ENCODE results near the gene MEA1. TPM values are rescaled to one million over a fixed set of nuclear protein-coding genes. Genes with fewer than 3 reads are reported as not detected.
"Not testable (repeated sequence)": the region's sequence is repeated elsewhere in the genome, so short reads cannot be mapped to it uniquely, and the experiment has no call there.

Gene MEA1
- 10 to 100 TPM; 71.0 to 91.9 (median 82.6) TPM for polyA plus RNA-seq (ENCODE audit: insufficient read length in 4 of 4)

DNA sequence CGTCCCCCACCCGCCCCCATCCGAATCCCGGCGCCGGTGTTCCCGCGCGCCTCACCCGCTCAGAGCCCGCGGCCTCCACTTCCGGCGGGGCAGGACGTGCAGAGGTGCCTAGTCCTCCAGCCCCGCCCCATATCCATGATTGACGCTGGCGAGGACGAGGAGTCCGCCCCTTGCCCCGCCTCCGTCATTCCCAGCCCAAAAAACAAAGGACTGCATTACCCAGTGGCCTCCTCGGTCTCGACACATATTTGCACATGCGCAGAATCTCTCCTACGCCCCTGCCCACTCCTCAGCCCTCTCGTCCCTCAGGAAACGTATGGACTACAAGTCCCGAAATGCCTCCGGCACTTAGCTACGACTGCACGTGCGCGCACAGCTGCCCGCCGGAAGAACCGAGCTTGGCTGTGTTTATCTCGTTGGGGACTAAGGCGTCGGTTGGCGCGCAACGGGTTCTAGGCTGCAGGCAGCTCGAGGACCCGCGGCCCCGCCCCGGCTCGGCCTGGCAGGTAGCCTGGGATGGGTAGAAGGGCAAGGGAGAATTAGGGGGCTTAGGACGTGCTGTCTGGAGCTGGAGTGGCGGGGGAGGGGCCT, at the start of gene MEA1, which contains the start of gene KLHDC3:
TSS of gene MEA1 (minus strand) at position 104 of the 591 bp plus-strand sequence. CDS start 133 bp downstream, outside the sequence.
TSS of gene KLHDC3 (plus strand) at position 407 of the 591 bp plus-strand sequence. CDS start 2,944 bp downstream, outside the sequence.
- DNase-seq (ENCODE audit: low read depth in 4 of 4, low spot score in 3 of 4) = peak; percentile 99 to 100 (median 100)

- no peak for DNase-seq (ENCODE audit: low read depth in 4 of 4, low spot score in 3 of 4)
Measured at GRCh38 chr6:43062818-43063217, 49.1 kb upstream of the MEA1 start.

- DNase-seq (ENCODE audit: low read depth in 4 of 4, low spot score in 3 of 4) = no peak
Measured at GRCh38 chr6:43061861-43062260, 48.1 kb upstream of the MEA1 start.

GRCh38 chr6:43060755-43061633, 47.2 kb upstream of the MEA1 start:
- DNase-seq (ENCODE audit: low read depth in 4 of 4, low spot score in 3 of 4) = no peak

GRCh38 chr6:43060034-43060754, 46.4 kb upstream of the MEA1 start:
- peak in 1 of 4 donors; percentile 7 for DNase-seq (ENCODE audit: low read depth in 4 of 4, low spot score in 3 of 4)

- peak; percentile 93 to 98 (median 97) for DNase-seq (ENCODE audit: low read depth in 4 of 4, low spot score in 3 of 4)
Measured at GRCh38 chr6:43059168-43060033, 45.7 kb upstream of the MEA1 start, which contains the start of the genes KLC4 and MRPL2. KLC4 (plus strand) TSS chr6:43059631; CDS start chr6:43061336, 1,705 bp downstream. MRPL2 (minus strand) TSS chr6:43059434; CDS start chr6:43059381, 53 bp downstream.

DNA sequence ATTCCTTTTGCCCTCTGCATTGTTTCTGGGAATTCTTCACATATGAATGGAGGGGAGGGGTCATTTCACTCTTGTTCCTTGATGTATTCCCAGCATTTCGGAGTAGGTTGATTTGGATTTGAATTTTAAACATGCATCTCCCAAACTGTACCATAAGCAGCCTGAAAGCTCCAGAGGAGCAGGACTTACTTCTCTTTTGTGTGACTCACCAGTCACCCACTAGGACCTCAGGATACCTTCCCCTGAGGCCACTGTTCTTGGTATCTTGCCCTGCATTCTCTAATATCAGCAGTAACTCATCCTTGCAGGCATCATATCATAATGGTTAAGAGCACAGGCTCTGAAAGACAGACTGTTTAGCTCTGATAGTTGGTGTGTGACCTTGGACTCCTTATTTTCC, 44.8 kb upstream of the MEA1 start:
- DNase-seq (ENCODE audit: low read depth in 4 of 4, low spot score in 3 of 4) = no peak

- no peak for DNase-seq (ENCODE audit: low read depth in 4 of 4, low spot score in 3 of 4)
Measured at GRCh38 chr6:43055966-43056365, 42.2 kb upstream of the MEA1 start.

DNA sequence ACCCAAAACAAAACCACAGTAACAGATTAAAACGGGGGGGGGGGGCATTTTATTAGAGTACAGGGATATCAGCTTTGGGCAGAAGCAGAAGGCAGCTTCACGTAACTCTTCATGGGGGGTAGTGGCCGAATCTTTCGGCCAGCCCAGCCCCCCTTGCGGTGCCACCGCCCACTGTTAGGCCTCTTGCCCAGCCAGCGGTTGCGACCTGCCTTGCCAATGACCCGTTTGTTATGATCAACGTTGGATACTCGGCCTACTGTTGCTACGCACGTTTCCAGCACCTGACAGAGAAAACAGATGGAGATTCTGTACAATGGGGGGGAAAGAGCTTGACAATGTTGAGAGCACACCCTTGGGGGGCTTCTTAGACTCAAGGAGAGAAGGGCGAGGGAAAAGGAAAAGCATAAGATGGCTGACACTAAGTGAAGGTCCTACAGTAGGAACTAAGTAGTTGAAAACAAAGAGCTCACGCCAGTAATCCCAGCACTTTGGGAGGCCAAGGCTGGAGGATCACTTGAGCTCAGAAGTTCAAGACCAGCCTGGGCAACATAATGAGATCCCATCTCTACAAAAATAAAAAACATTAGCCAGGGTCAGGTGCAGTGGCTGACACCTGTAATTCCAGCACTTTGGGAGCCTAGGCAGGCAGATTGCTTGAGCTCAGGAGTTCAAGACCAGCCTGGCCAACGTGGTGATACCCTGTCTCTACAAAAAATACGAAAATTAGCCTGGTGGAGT, 40.6 kb upstream of the MEA1 start:
- DNase-seq (ENCODE audit: low read depth in 4 of 4, low spot score in 3 of 4) = no peak

DNA sequence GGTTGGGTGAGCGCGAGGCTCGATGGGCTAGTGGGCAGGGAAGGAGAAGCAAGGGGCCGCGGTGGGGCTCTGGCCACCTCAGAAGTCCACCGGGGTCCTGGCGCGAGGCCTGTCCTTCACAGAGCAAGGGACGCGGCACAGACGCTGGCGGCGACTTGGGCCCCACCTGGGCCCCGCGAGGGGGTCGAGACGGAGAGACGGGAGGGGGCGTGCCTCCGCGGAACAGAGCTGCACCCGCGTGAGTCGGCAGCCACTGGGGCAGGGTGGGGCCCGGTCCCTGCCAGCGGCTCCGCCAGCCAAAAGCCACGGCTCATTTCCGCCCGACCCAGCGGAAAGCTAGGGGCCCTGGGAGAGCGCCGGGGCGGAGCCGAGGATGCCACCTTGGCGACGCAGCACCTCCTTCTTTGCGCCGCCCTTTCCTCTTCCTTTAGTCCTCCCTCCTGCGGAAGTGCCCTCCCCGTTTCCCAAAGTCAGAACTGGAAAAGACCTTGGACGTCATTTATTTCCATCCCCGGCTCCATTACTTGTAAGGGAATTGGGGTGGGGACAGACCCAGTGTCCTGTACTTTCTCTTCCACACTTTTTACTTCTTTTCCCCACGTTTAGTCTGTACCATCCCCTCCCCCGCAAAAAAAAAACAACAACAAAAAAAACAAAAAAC, 39.9 kb upstream of the MEA1 start, which contains the start of gene CUL7:
TSS of gene CUL7 (minus strand) at position 307 of the 661 bp plus-strand sequence. CDS start 1,063 bp downstream, outside the sequence.
- peak; percentile 76 to 88 (median 84) for DNase-seq (ENCODE audit: low read depth in 4 of 4, low spot score in 3 of 4)

GRCh38 chr6:43052842-43053544, 39.2 kb upstream of the MEA1 start:
- DNase-seq (ENCODE audit: low read depth in 4 of 4, low spot score in 3 of 4) = peak in 1 of 4 donors; percentile 18

DNA sequence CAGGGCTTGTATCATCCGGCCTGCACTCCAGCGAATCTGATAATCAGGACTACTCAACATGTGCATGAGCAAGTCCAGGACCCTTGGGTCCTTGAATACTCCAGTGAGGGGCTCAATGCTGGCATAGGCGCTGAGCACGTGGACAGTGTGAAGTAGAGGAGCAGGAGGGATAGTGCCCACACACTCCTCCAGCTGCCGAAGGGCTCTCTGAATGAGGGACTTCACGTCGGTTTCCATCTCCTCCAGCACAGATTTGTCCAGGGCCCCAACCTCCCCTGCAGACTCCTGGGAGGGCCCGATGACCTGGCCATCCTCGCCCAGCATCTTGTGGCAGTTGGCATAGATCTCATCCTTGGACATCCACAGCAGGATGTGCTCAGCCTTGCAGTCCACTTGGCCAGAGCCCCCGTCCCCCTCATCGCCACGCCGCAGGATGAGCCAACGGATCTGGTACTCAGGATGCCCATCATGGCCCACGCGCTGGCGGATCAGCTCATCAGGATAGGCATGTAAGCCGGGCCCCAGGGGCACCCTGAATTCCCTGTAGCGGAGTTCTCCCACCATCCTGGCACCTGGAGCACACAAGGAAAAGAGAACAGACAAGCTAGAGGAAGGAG, 38.6 kb upstream of the MEA1 start:
- DNase-seq (ENCODE audit: low read depth in 4 of 4, low spot score in 3 of 4) = no peak

DNA sequence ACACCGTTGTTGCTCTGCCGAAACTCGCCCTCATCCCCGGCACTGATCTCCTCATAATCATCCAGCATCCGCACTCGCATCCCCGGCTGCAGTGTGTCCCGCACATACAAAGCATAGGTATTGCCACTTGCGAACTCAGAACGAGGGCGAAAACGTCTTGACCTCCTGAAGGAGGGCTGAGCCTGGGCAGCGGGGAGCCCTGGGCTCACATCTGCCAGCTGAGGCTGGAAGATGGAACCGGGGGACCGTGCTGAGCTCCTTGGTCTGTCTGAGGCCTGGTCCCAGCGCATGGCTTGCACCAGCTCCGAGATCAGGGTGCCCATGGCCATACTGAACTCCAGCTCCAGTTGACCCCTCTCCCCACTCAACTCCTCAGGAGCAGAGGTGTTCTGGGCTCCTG, 37.2 kb upstream of the MEA1 start:
- DNase-seq (ENCODE audit: low read depth in 4 of 4, low spot score in 3 of 4) = no peak

GRCh38 chr6:43047998-43048397, 34.3 kb upstream of the MEA1 start:
- no peak for DNase-seq (ENCODE audit: low read depth in 4 of 4, low spot score in 3 of 4)

- no peak for DNase-seq (ENCODE audit: low read depth in 4 of 4, low spot score in 3 of 4)
Measured at GRCh38 chr6:43045371-43045930, 31.7 kb upstream of the MEA1 start.

GRCh38 chr6:43043310-43043709, 29.6 kb upstream of the MEA1 start:
- DNase-seq (ENCODE audit: low read depth in 4 of 4, low spot score in 3 of 4) = no peak

DNA sequence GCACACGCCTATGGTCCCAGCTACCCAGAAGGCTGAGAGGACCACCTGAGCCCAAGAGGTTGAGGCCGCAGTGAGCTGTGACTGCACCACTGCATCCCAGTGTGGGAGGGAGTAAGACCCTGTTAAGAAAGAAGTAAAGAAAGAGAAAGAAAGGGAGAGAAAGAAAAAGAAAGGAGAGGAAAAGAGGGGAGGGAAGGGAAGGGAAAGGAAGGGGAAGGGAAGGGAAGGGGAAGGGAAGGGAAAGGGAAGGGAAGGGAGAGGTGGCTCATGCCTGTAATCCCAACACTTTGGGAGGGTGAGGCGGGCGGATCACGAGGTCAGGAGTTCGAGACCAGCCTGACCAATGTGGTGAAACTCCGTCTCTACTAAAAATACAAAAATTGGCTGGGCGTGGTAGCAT, 27.7 kb upstream of the MEA1 start:
- DNase-seq (ENCODE audit: low read depth in 4 of 4, low spot score in 3 of 4) = not testable (repeated sequence)
